GM12875 (cell line): ENCODE results near the gene ZBTB20.

Experiments
- H3K4me3 ChIP-seq: one replicate; pipeline ENCODE4 v1.5.1; 2011; ENCODE audit warnings: low read depth, low read length, control low read depth
- TF ChIP-seq, protein P1 (sequence below): IDR thresholded peaks from 2 replicates; pipeline ENCODE4 v1.5.1; 2011; ENCODE audit warnings: low read depth, mild to moderate bottlenecking, control low read depth, inconsistent platforms, low read length, moderate library complexity, borderline replicate concordance; ENCODE audit not compliant: insufficient read depth

The ZBTB20 gene

DNA sequence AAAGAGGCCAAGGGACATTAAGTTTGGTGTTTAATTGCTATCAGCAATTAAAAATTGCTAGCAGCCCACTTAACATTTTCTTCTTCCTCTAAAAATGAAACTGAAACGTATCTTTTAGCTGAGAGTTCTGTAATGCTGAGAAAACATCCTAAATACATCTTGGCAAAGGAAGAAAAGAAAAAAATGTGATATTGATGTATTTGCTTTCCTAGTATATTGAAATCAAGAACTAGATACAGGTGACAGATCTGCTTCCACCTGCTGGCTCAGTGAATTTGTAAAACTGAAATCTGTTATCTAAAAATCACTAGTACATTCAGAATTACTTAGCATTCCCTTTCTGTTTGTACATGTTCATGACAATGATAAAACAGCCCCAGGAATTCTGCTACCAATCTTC, 283.2 kb downstream of the ZBTB20 start:
- TF ChIP-seq, protein P1, sequence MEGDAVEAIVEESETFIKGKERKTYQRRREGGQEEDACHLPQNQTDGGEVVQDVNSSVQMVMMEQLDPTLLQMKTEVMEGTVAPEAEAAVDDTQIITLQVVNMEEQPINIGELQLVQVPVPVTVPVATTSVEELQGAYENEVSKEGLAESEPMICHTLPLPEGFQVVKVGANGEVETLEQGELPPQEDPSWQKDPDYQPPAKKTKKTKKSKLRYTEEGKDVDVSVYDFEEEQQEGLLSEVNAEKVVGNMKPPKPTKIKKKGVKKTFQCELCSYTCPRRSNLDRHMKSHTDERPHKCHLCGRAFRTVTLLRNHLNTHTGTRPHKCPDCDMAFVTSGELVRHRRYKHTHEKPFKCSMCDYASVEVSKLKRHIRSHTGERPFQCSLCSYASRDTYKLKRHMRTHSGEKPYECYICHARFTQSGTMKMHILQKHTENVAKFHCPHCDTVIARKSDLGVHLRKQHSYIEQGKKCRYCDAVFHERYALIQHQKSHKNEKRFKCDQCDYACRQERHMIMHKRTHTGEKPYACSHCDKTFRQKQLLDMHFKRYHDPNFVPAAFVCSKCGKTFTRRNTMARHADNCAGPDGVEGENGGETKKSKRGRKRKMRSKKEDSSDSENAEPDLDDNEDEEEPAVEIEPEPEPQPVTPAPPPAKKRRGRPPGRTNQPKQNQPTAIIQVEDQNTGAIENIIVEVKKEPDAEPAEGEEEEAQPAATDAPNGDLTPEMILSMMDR = no peak
- H3K4me3 ChIP-seq = no peak overlapping the region

DNA sequence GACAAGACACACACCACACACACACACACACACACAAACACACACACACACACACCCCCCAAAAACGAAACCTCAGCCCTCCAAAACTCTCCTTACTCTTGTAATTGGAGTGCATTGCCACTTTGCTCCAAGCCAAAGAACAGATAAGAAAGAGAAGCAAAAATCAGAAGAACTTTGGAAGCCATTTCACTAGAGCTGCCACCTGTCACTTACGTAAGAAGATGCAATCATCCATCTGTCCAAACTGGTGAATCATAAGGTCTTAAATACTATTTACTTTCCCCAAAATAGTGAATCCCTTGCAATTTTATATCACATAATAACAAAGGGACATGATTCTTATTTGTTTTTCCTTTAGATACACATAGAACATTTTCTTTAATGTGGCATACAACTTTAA, 285.4 kb downstream of the ZBTB20 start:
- TF ChIP-seq, protein P1 = no peak
- no peak overlapping the region for H3K4me3 ChIP-seq

DNA sequence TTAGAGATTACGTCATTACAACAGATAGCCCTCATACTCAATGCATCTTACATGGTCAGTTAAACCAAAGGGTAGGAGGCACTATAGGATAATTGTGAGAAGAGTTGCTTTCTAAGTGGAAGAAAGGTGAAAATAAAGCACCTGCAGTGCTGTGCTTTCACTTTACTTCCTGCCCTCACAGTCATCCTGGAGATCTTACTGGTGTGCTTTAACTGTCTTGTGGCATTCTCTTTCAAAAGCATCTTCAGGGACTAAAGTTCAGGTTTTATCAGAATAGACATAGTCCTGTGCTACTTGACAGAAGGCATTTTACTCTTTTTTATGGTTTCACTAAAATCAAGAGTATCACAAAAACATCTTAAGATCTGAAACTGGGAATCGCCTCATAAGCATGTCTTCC, 286.6 kb downstream of the ZBTB20 start:
- TF ChIP-seq, protein P1 = no peak
- no peak overlapping the region for H3K4me3 ChIP-seq

DNA sequence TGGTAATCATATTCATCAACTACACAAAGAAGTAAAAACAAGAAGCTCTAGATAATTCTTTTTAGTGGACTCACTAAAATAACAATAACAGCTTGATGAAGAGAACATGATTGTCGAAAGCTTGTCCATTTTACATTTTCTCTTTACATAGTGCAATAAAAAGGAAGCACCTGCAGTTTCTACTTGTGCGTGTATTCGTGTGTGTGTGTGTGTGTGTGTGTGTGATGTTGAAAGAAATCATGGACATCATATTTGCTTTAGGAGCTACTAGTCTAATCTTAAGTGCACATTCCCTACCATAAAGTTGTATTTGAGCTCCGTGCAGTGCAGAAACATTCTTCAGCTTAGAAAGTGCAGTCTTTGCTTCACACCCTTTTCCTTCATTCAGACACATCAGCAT, 288.8 kb downstream of the ZBTB20 start:
- H3K4me3 ChIP-seq = no peak overlapping the region
- TF ChIP-seq, protein P1 = no peak

DNA sequence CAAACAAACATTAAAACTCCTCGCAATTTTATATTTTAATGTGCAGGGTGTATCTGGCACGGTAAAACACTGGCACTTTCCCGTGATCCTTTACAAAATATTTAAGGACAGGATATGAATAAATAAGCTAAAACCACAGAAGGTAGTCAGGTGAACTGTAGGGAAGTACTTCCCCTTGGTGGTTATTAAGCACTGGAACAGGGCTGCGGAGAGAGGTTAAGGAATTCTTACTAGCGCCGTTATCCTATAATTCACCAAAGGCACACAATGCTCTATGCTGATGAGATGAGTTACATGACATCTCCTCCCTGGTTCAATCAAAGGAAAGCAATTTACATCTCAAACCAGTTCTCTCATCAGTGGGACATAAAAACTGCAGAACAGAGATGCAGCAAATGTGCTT, 289.8 kb downstream of the ZBTB20 start:
- TF ChIP-seq, protein P1 = no peak
- no peak overlapping the region for H3K4me3 ChIP-seq

DNA sequence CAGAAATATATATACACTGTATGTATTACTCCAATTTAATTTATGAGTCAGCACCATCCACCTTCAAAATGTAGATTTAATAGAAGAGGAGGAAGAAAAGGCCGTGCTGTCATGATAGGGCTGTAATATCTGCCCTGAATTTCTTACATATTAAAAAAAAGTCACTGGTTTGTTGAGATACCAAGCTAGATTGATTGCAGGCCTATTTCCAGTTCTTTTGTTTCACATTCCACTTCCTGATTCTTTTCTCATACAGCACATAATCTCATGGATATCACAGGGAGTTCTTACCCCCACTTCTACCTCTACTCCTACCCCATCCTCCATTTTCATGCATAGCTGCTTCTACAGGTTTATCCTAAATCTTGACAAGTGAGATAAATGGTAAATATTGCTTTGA, 290.3 kb downstream of the ZBTB20 start:
- TF ChIP-seq, protein P1 = no peak
- no peak overlapping the region for H3K4me3 ChIP-seq

DNA sequence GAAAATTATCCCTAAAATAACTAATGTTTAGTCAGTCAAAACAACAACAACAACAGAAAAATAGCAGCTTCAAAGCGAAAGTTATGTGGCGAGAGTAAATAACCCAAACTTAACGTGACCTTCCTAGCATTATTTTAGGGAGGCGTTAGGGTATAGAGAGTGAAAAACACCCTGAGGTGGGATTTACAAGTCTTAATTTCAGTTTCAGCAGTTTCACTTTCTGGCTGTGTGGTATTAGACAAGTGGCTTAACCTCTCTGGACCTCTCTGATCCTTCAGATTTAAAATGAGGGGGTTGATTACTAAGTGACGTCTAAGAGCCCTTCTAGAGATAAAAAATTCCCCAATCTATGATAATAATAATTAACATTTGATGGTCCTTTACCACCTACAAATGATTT, 291.2 kb downstream of the ZBTB20 start:
- TF ChIP-seq, protein P1 = no peak
- H3K4me3 ChIP-seq = no peak overlapping the region
